ENCODE measurements around the gene OR2C1. TPM values are rescaled to one million over a fixed set of nuclear protein-coding genes. Genes with fewer than 3 reads are reported as not detected.

The OR2C1 gene
- polyA plus RNA-seq, 2 of the 4 experiments (the other 2 are of a cell fraction) = not detected

DNA sequence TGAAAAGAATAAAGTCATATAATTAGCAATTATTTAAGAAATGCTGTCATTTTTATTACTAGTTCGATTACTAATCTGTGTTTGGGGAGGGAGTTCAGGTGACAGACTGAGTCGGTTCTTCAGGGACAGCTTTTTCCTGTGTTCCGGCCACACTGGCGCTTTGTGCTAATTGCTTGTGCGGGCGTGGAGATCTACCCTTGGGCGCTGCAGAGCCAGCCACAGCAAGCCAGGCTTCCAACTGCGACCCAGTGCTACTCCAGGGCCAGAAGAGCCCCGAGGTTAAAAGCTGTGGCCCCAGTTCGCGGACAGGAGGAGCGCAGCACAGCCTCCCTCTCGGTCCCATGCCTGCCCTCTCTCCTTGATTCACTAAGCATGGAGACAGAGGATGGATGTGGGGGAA lies 6.5 kb upstream of the OR2C1 start (continued):
- TF ChIP-seq MAFK (IDR thresholded peaks at IDR 0.05; ENCODE audit: partially characterized antibody) (no peak), EHMT2 (IDR thresholded peaks at IDR 0.05; ENCODE audit: low read depth) (no peak), CHD4 (IDR thresholded peaks at IDR 0.05; ENCODE audit: borderline replicate concordance) (no peak), CBX2 (IDR thresholded peaks at IDR 0.05; ENCODE audit: borderline replicate concordance, low read depth) (no peak), REST (IDR thresholded peaks at IDR 0.05) (no peak), E2F6 (IDR thresholded peaks at IDR 0.05; ENCODE audit: borderline replicate concordance, low read depth) (no peak)

GRCh38 chr16:3356118-3356517 lies 429 bp downstream of the OR2C1 start:
- POLR2A ChIA-PET = no interaction called here
- TF ChIP-seq ZSCAN20 (CRISPR knock-in tag; IDR thresholded peaks at IDR 0.05) (no peak), CBX8 (IDR thresholded peaks at IDR 0.05) (no peak), PHF8 (IDR thresholded peaks at IDR 0.05; ENCODE audit: borderline replicate concordance, low read depth) (no peak), TP53 (CRISPR knock-in tag; IDR thresholded peaks at IDR 0.05) (no peak), CHD2 (IDR thresholded peaks at IDR 0.05; ENCODE audit: low read length, partially characterized antibody) (no peak), FOSL2 (IDR thresholded peaks at IDR 0.05) (no peak), FOSL2 (CRISPR knock-in tag; IDR thresholded peaks at IDR 0.05) (no peak), KDM5A (IDR thresholded peaks at IDR 0.05) (no peak), NFE2L2 (conservative IDR thresholded peaks at IDR 0.05; ENCODE audit: low read length) (no peak), EHF (CRISPR knock-in tag; IDR thresholded peaks at IDR 0.05) (no peak), RCOR1 (IDR thresholded peaks at IDR 0.05; ENCODE audit: low read depth, low read length) (no peak), CTCF (IDR thresholded peaks at IDR 0.05) (no peak), TFCP2L1 (CRISPR knock-in tag; IDR thresholded peaks at IDR 0.05) (no peak)
- TF ChIP-seq, protein P1, sequence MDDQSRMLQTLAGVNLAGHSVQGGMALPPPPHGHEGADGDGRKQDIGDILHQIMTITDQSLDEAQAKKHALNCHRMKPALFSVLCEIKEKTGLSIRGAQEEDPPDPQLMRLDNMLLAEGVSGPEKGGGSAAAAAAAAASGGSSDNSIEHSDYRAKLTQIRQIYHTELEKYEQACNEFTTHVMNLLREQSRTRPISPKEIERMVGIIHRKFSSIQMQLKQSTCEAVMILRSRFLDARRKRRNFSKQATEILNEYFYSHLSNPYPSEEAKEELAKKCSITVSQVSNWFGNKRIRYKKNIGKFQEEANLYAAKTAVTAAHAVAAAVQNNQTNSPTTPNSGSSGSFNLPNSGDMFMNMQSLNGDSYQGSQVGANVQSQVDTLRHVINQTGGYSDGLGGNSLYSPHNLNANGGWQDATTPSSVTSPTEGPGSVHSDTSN (IDR thresholded peaks at IDR 0.05) = no peak
- peaks cover 47% of the 10 kb centered on the region for H3K9me3 ChIP-seq
- WGBS (ENCODE audit: missing lambda C conversion rate) = 57% methylated on average over 10 of the region's 10 CpGs
- DNase-seq (ENCODE audit: low read depth in 1 of 2, low spot score in 1 of 2) = no peak
- no peak overlapping the region for H3K4me3 ChIP-seq
- H3K4me1 ChIP-seq = no peaks in the 10 kb centered on the region
- no peak overlapping the region for H3K4me2 ChIP-seq
- no peak; a peak in 1 of 6 replicates for ATAC-seq
- CTCF ChIA-PET = interaction anchor here (0.8 to 1.4 kb wide), 3 partner anchors 10 to 53 kb away, joined by 3 read pairs; no protein-coding TSS in a partner anchor
- FAIRE-seq = no peak
- H3K27ac ChIP-seq = no peak overlapping the region

Measured in A549 (cell line).